Stimulated activated naive CD8-positive, alpha-beta T cell treated with anti-CD3 and anti-CD28 coated beads, Interleukin-15, Interleukin-2, amounts not matched to agents 100 U/mL and 50 U/mL, for 24 hours (primary cell): ENCODE results near the gene FEZF2.

Experiments
- ATAC-seq: fragments of 150-1000 bp; cut with Tn5 transposase; one replicate; pipeline ENCODE4 v1.10.0; 2021
- DNase-seq: peaks from one replicate; pipeline ENCODE4 v3.0.0; 2021

The FEZF2 gene

GRCh38 chr3:62373215-62373614 lies at the start of gene FEZF2:
FEZF2 (minus strand) TSS chr3:62373550; CDS start chr3:62372868, 682 bp downstream.
- no peak for ATAC-seq
- DNase-seq: no peak

DNA sequence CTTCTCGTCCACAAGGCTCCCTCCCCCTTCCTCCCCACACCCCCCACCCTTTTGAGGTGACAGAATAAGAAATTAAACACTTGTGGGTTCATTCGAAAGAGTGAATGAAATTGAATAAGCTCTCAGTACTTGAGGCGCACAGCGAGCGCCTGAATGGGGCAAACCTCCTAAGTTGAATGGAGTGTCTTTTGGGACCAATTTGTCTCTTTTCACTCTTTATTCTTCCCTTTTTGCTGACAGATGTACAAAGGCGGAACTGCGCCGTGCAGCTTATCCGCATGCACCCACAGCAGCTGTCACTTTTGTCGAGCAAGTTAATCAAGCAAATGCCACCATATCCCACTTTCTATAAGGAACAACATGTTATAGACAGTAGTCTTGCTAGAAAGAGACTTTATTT lies 47.9 kb upstream of the FEZF2 start:
- no peak for DNase-seq
- ATAC-seq: no peak

DNA sequence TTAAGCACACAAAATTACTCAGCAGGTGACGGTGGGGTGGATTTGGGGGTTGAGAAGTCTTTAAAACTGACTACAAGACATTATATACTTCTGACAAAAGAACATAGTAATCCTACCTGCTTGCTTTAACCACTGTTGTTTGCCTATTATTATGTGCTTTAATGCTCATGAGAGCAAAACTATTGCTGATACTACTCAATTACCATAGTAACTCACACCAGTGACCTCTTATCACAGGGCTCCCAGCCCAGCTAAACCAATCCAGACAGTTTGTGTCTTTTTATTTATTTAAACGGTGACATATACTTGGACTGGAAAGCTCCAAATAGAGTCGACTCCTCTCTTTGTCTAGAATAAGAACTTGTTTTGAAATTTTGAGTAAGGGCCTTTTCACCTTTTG lies 42.8 kb upstream of the FEZF2 start:
- no peak for DNase-seq
- no peak for ATAC-seq

- DNase-seq: no peak
- no peak for ATAC-seq
Measured at GRCh38 chr3:62415312-62415801, 42.0 kb upstream of the FEZF2 start.

- no peak for DNase-seq
- ATAC-seq: no peak
Measured at GRCh38 chr3:62414786-62415185, 41.4 kb upstream of the FEZF2 start.

DNA sequence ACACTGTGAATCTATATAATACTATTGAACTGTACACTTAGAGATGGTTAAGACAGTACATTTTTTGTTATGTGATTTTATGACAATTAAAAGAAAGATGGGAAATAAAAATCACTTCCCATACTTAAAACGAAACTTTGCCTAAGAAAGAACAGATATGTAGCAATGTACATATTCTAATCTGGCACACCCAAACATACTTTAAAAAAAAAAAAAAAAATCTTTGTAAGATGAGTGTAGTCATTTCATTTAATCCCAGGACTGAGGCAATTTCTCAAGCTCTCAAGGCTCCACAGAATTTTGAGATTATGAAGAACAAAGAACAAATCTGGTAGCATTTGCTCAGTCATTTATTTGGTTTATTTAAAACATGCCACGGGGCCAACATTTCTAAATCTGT lies 40.3 kb upstream of the FEZF2 start:
- ATAC-seq (no peak), DNase-seq (no peak)

DNA sequence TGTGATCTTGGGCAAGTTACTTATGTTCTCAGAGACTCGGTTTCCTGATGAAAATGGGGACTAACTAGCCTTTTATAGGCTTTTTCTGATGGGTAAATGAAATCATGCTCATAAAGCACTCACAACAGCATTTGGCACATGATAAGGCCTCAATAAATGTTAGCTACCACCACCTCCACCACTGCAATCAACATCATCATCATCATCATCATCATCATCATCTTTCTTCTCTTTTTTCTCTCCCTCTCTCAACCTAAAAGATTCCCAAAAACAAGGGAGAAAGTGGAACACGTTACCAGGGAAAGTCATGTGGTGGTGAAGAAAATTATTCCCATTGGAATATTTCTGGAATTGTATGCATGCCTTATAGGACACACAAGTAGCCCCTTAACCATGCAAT lies 33.6 kb upstream of the FEZF2 start:
- no peak for DNase-seq
- no peak for ATAC-seq

DNA sequence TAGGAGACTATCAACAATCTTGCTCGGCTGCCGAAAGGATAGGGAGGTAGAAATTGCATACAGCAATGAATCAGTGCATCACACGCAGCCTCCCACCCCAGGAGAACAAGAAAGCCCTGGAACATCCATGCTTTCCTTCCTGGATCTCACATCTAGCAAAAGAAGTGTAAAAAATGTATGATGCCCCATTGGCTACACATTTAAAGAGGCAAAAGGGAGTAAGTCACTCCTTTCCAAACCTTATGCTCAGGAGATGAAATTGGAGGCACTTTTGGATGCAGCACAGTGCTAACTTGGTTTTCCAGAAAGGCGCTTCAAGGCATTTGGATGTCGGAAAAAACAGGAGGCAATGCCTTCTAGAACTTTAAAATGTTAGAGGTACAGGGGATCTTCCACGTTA lies 32.2 kb upstream of the FEZF2 start:
- no peak for DNase-seq
- no peak for ATAC-seq

GRCh38 chr3:62405135-62405534 lies 31.8 kb upstream of the FEZF2 start:
- DNase-seq (no peak), ATAC-seq (no peak)

- DNase-seq: no peak
- no peak for ATAC-seq
Measured at GRCh38 chr3:62404321-62404720, 31.0 kb upstream of the FEZF2 start.

- DNase-seq (no peak), ATAC-seq (no peak)
Measured at GRCh38 chr3:62403765-62404164, 30.4 kb upstream of the FEZF2 start.

DNA sequence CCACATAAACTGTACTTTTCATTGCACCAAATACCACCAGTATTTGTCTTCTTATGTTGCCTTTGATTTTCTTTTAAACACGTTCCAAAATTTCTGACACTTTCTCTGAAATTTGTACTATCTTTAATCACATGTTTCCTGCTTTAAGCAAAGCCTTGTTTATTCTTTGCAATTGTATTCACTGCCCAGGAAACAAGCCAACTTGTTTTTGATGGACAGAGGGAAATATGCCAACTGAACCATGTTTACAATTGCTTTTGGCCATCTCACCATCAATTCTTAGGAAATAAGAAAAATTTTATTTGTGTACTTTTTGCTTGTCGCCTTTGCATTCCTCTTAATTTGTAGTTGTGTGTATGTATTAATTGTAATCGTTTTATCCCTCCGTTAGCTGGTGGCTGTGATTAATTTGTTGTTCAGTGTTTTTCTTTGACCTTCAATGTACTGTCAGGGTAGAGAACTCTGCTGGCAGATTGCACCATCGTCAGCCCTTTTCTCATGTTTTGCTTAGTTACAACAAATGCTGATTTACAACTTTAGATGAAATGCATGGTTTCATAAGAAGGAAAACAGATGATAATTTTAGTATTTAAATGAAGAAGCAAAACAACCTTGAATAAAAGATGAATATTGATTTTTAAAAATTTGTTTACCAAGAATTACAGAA lies 19.4 kb upstream of the FEZF2 start:
- DNase-seq: no peak
- no peak for ATAC-seq

GRCh38 chr3:62387251-62387650 lies 13.9 kb upstream of the FEZF2 start:
- ATAC-seq: no peak
- no peak for DNase-seq

GRCh38 chr3:62379321-62379798 lies 6.0 kb upstream of the FEZF2 start:
- no peak for ATAC-seq
- no peak for DNase-seq

DNA sequence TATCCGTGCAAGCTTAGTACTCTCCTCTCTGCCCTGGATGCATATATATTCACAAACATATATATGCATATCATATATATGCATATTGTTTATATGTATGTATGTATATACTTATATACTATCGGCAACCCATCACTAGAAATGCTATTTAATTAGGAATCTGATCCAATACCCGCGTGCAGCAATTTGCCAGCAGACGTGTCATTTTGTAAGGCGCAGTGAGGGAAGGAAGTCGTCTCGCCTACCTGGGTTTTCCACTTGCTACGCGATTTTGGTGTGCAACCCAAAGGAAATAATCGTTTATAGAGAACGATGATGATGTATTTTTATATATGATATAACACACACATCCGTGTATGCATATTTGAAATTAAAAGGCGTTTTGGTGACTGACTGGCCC lies 5.6 kb upstream of the FEZF2 start:
- DNase-seq: no peak
- no peak for ATAC-seq

DNA sequence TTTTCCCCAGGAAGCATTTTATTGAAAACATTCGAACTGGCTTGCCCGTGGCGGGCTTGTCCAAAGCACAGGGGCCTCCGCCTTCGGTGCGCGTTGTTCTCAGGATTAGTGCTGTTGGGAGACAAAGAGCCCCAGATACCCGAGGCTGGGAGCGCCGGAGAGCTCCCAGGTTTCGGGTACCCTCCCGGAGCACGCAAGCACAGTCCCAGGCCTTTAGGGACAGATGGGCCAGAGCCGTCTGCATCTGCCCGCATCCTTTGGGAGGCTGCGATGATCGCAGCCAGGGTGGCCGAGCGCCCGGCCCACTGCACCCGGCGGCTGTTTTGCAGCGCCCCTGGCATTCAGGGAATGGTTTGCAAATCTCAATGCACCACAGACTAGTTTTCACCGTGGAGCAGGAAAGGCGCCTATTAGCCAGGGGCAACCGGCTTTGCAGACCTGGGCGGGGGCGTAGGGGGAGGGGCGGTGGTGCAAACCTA lies 5.0 kb upstream of the FEZF2 start:
- no peak for DNase-seq
- ATAC-seq: no peak

DNA sequence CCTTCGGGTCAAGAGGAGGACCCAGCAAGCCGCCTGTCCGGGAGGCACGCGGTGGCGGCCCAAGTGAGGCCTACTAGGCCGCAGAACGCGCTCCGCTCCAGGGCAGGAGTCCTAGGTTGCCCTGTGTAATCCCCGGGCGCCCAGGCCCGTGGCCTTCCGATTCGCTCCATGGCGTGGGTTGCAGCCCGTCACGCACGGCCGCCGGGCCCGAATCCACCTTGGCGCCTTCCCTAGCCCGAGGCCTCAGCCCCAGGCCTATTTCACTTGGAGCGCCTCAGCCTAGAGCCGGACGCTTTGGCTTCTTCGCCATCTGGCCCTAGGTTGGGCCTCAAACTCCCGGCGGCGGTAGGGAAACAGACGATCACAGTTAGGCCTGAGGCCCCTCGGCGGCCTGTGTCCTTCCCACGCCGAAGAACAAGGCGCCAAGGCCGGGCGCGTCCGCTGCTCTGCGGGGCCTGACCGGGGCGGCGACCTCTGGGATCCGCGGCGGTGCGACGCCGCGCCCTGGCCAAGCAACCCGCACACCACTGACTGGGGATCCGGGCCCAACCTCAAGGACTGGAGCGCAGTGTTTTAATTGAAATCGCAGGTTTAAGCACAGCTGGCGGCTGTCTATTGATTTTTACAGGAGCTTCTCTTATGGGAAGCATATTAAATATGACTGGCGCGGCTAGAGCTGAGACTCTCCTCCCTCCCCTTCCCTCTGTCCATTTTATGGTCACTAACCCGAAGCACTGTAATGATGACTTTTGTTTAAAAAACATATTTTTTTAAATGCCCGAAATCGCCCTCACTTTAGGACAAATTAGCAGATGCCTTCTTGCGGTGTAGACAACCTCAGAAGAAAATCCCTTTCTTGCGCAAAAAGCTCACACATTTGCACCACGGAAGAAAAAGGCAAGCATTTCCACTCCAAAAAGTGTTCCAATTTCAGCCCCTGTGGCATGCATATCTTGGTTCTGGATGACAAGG lies 3.8 kb upstream of the FEZF2 start:
- ATAC-seq (no peak), DNase-seq (no peak)

GRCh38 chr3:62376454-62376720 lies 3.0 kb upstream of the FEZF2 start:
- DNase-seq: no peak
- no peak for ATAC-seq

DNA sequence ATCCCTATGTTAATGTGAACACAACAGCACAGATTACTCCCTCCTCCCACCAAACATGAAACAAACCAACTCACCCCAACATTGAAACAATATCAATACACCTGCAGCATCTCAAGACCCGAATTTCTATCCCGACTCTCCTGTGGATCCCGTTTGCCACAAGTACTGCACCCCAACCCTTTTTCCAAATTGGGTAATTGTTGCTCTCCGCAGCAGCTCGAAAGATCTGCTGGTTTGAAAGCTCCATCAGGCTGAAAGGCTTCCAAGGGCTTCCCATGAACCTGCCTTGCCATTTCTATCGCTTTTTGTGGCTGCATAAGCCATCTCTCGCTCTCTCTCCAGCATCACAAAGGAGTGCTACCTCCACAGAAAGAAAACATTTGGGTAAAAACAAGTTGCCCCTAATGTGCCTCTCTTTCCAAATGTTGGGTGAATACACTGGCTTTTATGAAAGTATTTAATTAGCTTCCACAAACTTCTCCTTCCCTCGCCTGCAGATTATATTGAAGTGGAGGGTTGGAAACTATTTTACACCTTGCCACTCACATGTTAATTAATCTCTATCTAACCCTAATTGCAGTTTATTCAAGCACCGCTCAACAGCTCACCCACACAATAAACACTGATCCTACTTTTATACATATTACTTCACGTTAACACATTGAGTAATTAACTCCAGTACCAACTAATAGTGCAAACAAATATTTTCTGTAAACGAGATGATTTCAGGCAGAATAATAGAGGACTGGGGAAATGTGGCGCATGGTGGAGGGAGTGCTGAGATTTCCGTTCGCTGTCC lies 2.5 kb upstream of the FEZF2 start:
- ATAC-seq: no peak
- DNase-seq: no peak

DNA sequence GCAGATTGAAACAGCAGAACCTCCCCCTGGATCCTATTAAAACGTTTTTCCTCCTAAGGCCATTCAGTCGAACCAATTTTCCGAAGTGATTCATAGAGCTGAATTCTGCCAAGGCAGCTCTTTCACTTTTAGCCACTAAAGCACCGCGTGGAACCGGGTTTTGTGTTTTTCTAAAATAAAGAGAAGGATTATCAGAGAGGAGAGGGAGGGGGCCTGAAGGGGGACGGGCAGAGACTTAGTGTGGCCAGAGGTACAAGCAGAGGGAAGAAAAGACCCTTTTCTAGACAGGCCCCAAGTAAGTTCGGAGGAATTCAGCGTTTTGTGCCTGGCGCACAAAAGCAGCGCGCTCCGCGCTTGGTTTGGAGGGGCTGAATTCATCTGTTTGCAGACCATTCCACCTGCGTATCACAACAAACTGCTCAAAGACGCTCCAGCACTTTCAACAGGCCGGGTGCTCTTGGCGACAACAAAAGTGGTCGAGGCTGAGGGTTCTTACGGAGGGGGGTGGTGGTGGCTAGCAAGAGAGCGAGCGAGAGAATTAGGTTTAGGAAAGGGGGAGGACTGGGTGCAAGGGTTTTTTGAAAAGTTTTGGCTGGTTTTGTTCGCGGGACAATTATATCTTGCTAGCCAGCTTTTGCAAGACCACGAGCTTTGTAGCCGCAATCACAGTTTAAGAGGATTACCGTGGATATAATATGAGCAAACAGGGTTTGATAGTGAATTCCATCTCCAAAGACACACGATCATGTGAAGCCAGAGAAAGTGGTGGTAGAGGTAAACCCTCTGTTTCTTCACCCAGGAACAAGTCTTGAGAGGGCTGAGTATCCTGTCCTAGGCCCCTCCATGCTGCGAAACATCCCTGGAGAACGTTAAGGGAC lies 1.2 kb upstream of the FEZF2 start:
- ATAC-seq (no peak), DNase-seq (no peak)

GRCh38 chr3:62373714-62374333 lies 474 bp upstream of the FEZF2 start:
- ATAC-seq: no peak

More at GRCh38 chr3:62373714-62374333, 474 bp upstream of the FEZF2 start:
- DNase-seq: no peak
